Astrocyte of the spinal cord (primary cell): Measurements from ENCODE around the gene CEP152.

Source experiments
- DNase-seq: peaks from one replicate; pipeline ENCODE4 v3.0.0; 2011; ENCODE audit warnings: low read depth, low spot score
- H3K4me3 ChIP-seq: 2 replicates; pipeline ENCODE4 v1.5.1; 2011; ENCODE audit warnings: low read depth, mild to moderate bottlenecking, low read length, moderate library complexity
- CTCF ChIP-seq: IDR thresholded peaks from 2 replicates; pipeline ENCODE4 v1.5.1; 2012; ENCODE audit warnings: low read depth, mild to moderate bottlenecking, low read length, inconsistent platforms
- in situ Hi-C: cut with HindIII; loops from 2 replicates; pipeline ENCODE4 v1.10.0; 2017; ENCODE audit warnings: low sequenced_read_pairs

Gene CEP152

DNA sequence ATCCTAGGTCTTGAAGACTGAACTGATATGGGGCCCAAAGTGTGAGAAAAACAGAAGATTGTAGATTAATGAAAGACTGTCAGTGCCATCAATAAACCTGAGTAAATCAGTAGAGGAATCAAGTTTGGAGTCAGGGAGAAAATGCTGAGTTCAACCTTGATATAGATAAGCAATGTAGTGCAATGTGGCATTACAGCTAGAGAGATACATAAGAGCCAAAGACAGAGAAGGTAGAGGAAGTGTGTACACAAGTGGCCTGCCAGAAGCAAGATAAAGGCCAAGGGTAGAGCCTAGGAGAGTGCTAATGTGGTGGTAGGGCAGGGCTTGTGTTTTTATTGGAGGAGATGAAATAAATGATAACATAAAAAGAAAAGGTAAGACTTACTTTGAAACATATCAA, 41.1 kb upstream of the CEP152 start:
- no peak overlapping the region for H3K4me3 ChIP-seq
- TF ChIP-seq CTCF, result no peak
- no peak for DNase-seq
- in situ Hi-C loops, result no loop called here

DNA sequence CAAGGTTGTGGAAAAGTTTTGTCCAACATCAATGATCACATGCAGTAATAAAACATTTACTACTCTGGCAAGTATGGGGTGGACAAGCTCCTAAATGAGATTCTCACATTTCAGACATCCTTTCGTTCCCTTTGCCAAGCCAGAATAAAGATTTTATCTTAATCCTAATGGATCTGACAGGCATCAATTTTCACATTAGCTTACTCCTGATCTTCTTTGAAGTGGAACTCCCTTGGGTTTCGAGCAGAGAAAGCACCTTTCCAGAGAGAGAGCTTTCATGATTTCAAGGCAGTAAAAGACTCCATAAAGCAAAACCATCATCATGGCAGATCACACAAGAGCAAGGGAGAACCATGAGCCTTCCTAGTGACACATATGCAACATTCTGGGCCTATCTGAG, 39.8 kb upstream of the CEP152 start:
- no peak overlapping the region for H3K4me3 ChIP-seq
- TF ChIP-seq CTCF, result no peak
- no peak for DNase-seq
- in situ Hi-C loops, result no loop called here

DNA sequence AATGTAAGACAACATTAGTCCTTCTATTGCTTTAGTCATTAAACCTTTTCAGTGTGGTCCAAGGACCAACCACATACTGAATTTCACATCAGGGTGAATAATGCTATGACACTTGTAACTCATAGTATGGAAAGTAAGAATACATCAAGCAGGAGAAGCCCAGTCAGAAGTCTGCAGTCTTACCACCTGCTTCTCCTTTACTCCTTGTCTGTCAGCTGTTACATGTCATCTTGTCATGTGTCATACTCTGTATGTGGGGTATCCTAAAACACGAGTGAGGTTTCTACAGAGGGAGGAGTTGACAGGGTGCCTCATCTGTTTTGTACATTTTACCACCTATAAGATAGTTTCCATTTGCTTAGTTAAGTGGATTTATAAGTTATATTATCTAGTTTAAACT, 34.3 kb upstream of the CEP152 start:
- TF ChIP-seq CTCF, result no peak
- no peak for DNase-seq
- in situ Hi-C loops, result no loop called here
- no peak overlapping the region for H3K4me3 ChIP-seq

DNA sequence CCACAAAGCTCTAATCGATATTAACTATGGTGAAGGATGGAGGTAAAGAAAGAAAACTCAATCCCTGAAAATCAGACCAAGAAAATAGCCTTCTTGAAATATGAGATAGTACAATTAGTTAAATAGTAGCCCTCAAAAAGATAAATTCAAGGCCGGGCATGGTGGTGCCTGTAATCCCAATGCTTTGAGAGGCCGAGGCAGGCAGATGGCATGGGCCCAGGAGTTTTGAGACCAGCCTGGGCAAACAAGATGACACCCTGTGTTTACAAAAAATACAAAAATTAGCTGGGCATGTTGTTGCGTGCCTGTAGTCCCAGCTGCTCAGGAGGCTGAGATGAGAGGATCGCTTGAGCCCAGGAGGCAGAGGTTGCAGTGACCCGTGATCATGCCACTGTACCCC, 31.6 kb upstream of the CEP152 start:
- DNase-seq, result no peak
- TF ChIP-seq CTCF, result no peak
- in situ Hi-C loops, result no loop called here
- H3K4me3 ChIP-seq, result no peak overlapping the region

- in situ Hi-C loops, result no loop called here
- H3K4me3 ChIP-seq, result no peak overlapping the region
- TF ChIP-seq CTCF, result no peak
- DNase-seq, result no peak
Observed at GRCh38 chr15:48834756-48835155, 23.9 kb upstream of the CEP152 start.

DNA sequence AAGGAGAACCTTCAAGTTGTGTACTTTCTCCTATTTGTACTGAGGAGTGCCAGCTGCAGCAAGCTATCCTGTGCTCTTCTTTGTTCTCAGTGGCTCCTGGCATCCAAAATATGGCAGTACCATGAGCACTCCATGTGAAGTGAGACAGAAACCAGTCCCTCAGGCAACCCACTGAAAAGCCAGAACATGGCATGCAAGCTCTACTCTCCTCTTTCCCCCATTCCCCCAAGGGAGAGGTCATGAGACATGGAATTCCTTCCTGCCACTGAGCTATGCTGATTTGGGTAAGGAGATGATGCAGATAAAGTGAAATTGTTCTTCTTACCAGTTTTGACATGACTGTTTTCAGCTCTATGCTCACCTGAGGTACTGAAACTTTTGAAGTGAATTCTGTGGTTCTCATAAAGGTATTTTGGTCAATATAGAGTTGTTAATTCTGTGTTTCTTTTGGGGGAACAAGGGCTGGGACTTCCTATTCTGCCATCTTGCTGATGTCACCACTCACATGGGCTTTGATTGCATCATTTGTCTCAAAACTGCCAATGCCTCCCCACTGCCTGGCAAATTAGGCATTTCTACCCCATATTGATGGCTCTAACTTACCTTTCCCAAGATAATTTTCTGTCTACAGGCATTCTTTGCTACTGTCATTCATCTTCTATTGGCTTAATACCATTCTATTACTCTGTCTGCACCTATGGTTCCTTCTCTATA, 22.8 kb upstream of the CEP152 start:
- DNase-seq, result no peak
- TF ChIP-seq CTCF, result no peak
- in situ Hi-C loops, result no loop called here
- H3K4me3 ChIP-seq, result no peak overlapping the region
